ENCODE results near the gene SEC14L5.
A peak's percentile ranks its signal among the peaks of the same experiment; 100 is the strongest.

Gene SEC14L5

GRCh38 chr16:5015887-5016286 is 57.8 kb downstream of the SEC14L5 start:
- no peak for DNase-seq (ENCODE audit: low spot score)

GRCh38 chr16:5016967-5017677 is 59.0 kb downstream of the SEC14L5 start:
- DNase-seq (ENCODE audit: low spot score): peak; percentile 62

DNA sequence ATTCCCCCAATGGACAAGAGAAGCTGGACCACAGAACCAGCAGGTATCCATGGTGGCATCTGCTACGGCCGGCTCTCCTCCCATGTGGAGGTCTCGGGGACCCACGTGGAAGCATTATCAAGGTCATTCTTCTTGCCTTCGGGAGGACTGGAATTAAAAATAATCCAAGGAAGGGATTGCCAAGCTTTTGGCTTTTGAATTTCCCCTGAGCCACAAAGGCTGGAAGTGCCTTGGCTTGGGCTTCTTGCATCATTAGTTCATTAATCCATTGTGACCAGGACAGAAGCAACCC is 59.5 kb downstream of the SEC14L5 start:
- DNase-seq (ENCODE audit: low spot score): no peak

DNA sequence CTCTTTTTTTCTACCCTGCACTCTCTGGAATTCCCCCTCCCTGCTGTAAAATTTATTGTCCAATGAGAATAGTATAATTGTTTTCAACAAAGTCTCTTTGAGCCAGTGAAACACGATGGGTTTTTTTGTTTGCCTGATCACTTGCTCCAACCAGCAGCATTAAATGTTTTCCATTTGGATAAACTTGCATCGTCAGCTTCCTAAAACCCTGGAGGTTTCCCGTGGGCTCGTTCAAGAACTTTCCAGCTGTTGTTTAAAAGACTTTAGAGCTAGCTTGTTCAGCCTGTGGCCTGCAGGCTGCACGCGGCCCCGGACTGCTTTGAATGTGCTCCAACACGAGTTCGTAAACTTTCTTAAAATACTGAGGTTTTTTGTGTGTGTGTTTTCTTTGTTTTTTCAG is 60.7 kb downstream of the SEC14L5 start:
- DNase-seq (ENCODE audit: low spot score): peak; percentile 93

DNA sequence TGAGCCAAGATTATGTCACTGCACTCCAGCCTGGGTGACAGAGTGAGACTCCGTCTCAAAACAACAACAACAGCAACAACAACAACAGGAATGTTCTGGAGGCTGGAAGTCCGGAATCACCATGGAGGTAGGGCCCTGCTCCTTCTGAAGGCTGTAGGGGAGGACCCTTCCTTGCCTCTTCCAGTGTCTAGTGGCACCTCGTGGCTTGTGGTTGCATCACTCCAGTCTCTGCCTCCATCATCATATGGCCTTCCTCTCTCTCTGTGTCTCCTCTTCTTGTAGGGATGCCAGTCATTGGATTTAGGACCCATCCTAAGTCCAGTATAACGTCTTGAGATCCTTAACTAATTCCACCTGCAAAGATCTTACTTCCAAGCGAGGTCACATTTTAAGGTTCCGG is 61.6 kb downstream of the SEC14L5 start:
- DNase-seq (ENCODE audit: low spot score): peak; percentile 30

GRCh38 chr16:5020551-5020950 is 62.4 kb downstream of the SEC14L5 start:
- DNase-seq (ENCODE audit: low spot score): peak; percentile 32

- no peak for DNase-seq (ENCODE audit: low spot score)
These were observed 64.4 kb downstream of the SEC14L5 start for GRCh38 chr16:5022521-5022920.

DNA sequence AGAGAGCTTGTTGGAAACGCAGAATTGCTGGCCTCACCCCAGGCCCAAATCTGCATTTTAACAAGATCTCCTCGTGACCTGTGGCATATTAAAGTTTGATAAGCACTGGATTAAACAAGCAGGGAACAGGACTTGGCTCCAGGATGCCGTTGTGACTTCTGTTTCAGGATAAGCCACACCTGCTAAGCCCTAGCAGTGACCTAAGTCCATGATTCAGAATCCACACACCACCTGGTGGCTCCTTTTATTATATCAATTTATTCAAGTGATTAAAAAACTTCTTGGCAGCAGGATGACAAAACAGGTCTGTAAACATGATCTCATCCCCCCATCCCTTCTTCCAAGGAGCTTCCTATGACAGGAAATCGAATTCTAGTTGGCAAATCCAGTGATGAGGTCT is 66.5 kb downstream of the SEC14L5 start:
- DNase-seq (ENCODE audit: low spot score): peak; percentile 42

DNA sequence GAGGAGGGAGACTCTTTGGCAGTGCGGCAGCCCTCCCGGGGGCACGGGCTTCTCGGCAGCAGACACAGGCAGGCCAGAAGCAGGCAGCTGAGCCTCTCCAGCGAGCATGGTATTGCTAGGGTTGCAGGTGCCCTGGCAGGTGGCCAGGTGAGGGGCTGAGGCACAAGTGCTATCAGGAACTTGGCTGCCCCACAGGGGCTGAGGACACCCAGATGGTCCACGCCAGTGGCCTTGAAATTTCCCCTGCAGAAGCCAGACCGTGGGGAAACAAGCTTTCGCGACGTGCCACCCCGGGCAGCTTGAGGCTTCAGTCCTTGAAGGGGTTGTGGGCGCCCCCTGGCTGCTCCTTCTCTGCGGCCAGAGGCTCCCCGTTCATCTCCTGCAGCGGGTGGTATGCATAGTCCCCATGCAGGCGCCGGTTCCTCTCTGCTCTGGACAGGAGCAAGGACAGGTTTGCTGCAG is 67.1 kb downstream of the SEC14L5 start:
- peak; percentile 70 for DNase-seq (ENCODE audit: low spot score)

GRCh38 chr16:5026664-5027063 is 68.5 kb downstream of the SEC14L5 start:
- no peak for DNase-seq (ENCODE audit: low spot score)

DNA sequence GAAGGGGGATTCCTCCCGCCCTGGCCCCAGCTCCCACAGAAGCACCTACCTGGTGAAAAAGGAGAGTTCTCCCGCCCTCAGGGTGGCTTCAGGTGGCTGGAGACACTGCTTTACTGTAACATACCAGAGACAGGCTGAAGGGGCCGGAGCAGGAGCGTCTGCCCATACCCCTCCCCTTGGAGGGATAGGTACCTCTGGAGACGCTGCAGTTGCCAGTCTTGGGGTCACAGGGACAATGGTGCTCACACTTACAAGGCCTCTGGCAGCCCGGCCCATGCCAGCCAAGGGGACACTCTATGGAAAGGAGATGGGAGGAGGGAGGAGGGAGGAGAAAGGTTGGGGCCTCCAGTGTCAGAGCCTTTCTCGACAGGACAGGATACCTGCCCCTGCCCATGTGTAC is 69.0 kb downstream of the SEC14L5 start:
- DNase-seq (ENCODE audit: low spot score): no peak

DNA sequence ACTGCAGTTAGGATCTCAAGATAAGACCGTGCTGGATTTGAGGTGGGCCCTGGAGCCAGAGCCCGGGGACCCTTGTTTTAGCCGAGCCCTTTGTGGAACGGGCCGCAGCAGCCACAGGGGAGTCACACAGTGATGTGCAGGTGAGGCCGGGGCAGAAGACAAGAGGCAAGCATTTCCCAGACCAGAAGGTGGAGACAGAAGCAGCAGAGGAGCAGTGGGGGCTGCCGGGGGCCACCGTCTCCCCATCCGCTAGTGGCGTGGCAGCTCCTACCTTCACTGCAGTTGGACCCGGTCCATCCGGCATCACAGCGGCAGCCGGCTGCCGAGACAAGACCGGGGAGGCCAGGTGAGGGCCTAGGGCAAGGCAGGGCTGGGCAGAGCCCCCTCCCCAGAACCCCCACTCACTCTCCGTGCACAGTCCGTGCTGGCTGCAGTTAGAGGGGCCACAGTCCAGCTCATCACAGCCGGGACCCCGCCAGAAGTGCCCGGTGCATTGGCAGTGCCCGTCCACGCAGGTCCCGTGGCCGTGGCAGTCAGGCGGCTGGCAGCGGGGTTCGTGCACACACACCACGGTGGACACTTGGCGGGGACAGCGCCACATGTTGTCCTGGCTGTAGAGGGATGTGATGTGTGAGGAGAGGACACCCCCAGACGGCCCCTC is 69.6 kb downstream of the SEC14L5 start:
- DNase-seq (ENCODE audit: low spot score): no peak

DNA sequence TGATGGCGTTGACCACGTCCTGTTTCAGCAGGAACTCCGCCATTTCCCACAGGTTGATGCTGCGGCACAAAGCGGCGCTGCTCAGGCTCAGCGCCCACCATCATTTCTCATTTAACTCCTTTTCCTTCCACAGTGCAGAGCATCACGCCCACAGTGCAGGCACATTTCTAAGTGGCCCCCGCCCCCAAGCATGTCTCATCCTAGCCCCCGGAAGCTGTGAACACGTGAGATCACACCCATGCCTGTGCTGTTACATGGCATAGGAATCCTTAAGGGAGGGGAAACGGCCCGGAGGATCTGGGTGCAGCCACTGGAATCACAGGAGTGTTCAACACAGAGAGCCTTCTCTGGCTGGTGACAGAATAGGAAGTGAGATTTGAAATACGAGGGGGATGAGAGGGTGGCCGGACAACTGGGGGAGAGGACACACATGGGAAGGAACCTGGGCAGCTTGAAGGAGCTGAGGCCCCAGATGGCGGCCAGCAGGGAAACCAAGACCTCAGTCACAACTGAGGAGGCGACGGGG is 70.9 kb downstream of the SEC14L5 start:
- no peak for DNase-seq (ENCODE audit: low spot score)

DNA sequence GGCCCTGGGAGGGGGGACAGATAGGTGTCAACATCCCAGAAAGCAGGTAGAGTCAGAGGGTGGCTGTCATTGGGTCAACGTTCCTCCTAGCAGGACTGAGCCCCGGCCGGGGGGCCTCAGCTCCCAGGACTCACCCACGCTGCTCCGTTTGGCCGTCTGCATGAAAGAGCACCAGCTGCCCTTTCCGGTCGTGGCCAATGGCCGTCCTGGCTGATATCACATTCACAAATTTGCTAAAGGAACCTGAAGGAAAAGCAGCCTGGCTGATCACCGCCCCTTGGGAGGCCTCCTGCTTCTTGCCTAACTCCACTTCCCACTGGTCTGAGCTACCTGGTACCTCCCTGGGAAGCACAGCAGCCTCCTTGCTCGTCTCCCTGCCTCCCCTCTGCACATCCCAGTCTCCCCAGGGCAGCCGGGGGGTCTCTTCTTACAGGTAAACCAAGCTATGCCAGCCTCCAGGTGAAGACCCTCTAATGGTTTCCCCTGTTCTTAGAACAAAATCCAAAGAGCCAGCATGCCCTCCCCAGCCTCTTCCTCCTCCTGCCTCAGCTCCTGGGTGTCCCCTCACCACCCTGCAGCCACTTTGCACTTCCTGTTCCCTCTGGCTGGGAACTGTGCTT is 72.2 kb downstream of the SEC14L5 start:
- no peak for DNase-seq (ENCODE audit: low spot score)

DNA sequence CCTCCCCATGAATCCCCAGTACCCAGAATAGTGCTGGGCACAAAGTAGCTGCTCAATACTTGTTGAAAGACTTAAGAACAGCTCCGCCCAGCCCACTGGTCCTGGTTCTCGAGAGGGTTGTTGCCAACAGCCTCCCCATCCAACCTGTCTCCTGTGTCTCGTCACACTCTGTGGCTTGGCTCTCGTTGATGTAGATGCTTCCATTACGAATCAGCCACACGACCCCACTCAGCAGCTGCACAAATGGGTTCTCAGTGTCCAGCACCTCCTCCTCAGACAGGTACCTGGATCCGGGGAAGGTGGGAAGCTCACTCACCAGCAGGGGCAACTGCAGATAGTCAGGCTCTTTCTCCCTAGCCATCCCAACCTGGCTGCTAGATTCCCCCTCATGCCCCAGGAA is 73.5 kb downstream of the SEC14L5 start:
- DNase-seq (ENCODE audit: low spot score): no peak

- DNase-seq (ENCODE audit: low spot score): no peak
These were observed 74.6 kb downstream of the SEC14L5 start for GRCh38 chr16:5032748-5033167.

DNA sequence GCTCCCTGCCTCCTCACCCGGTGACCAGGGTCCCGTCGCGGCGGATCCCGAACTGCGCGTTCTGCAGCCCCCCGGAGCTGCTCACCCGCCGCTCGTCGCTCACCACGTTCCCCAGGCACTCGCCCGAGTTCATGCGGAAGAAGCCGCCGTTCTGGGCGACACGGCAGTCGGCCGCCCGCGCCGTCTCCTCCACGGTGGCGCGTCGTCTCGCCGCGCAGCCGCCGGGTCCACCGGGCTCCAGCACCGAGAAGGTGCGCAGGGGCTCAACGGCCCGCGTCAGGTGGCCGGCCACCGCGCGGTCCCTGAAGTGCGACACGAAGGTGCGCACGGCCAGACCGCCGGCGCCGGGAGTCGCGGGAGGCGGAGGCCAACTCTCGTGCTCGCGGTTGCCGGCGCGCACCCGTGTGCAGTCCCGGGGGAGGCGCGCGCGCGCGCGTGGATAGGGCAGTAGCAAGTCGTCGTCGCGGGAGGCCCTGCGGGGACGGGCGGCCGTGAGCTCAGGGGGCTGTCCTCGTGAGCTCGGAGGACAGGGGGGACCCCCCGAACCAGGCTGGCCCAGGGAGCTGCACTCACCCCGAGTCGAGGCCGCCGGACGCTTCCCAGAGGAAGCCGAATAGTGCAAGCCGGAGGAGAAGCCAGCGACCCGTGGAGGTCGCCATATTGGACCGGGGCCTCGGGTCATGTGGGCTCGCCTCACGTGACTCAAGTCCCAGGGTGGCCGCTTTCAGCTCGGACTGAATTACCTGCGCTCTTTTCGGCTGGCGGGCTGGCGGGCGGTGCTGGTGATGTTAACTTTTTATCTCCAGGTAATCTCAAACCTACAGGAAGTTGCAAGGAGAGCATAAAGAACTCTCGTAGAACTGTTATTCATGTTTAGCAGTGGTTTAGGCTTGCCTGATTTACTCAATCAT is 75.4 kb downstream of the SEC14L5 start, which contains the start of gene NAGPA:
Gene NAGPA, minus strand, starts transcription at position 680 of the 911 bp plus-strand sequence. Its CDS starts 21 bp downstream, at position 659.
- peak; percentile 76 for DNase-seq (ENCODE audit: low spot score)

DNA sequence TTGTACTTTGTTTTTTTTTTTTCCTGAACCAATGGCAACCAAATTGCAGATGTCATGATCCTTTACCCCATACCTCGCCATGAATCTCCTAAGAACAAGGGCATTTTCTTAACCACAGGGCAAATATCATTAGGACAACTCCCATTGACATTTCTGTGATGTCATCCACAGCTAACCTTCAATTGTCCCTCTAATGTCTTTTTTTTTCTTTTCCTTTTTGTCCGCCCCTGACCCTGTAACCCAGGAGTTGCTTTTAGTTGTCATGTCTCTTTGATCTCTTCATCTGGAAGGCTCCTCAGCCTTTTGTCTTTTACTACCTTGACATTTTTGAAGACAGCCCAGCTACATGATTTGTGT is 76.0 kb downstream of the SEC14L5 start:
- no peak for DNase-seq (ENCODE audit: low spot score)

DNA sequence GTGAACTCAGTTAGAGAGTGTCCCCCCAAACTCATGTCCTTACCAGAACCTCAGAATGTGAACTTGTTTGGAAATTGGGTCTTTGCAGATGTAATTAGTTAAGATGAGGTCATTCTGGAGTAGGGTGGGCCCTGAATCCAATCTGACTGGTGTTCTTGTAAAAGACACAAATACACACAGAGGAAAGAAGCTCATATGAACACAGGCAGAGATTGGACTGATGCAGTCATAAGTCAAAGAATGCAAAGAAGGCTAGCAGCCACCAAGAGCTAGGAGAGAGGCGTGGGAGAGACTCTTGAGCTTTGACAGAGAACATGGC is 77.7 kb downstream of the SEC14L5 start:
- no peak for DNase-seq (ENCODE audit: low spot score)

DNA sequence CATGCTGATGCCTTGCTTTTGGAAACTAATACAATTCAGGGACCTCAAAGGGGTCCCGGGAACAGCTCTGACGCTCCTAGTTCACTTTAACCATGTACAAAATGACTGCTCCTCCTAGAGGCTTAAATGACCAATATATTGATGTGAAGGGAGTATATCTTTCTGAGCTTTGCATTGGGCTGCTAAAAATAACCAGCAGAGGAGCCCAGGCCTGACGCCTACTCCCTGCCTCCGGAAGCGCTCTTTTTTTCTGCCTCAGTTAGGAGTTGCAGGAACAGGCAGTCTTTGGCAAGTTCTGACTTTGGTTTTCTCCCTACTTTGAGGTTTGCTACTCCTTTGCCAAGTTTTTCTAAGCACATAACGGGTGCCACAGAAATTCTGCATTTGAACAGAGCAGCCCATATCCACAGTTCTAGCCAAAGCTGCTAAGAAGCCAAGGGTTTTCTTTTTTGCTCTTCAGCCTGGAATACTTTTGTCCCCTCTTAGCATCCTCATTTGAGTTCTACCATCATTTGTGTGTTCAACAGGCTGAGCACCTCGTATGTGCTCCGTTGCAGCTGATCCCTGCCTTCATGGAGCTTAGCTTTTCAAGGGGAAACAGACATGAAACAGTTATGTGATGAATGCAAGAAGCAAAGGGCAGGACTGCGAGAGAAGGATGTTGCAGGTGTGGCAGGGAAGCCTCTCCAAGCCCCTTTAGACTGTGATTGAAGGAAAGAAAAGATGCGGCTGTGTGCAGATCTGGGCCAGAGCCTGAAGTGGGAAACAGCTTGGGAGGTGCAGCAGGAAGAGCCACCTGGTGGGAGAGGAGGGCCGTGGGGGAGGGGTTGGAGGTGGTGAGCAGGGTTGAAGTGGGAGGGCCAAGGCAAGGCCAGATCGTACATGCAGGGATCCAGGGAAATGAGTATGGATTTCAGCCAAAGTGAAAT is 78.4 kb downstream of the SEC14L5 start:
- DNase-seq (ENCODE audit: low spot score): no peak

DNA sequence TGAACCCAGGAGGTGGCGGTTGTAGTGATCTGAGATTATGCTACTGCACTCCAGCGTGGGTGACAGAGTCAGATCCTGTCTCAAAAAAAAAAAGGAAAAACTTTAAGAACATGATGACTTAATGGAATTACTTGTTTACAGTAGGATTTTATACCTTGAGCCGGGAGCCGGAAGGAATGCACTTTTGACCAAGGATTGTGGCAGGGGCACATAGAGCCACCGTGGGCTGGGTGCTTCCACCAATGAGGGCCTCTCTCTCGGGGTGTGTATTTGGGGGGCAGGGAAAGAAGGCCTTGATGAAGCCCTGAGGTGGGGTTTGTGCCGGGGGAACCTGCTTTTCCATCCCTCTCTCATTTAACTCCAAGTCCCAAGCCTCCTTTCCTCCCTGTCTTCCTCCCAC is 82.3 kb downstream of the SEC14L5 start:
- no peak for DNase-seq (ENCODE audit: low spot score)
